Neuron (in vitro differentiated cells): ENCODE data around the gene PCDHB10.
"Not testable (repeated sequence)": the region's sequence is repeated elsewhere in the genome, so short reads cannot be mapped to it uniquely, and the experiment has no call there.

Experiments
- H2AFZ ChIP-seq: one replicate; pipeline ENCODE4 v1.6.1; 2013; ENCODE audit warnings: low read depth, mild to moderate bottlenecking, inconsistent platforms, low read length, moderate library complexity
- H3K27me3 ChIP-seq: one replicate; pipeline ENCODE4 v1.6.1; 2013; ENCODE audit warnings: low read length; ENCODE audit not compliant: insufficient read depth
- H3K36me3 ChIP-seq: one replicate; pipeline ENCODE4 v1.6.1; 2013; ENCODE audit warnings: low read length; ENCODE audit not compliant: insufficient read depth
- H3K4me1 ChIP-seq: one replicate; pipeline ENCODE4 v1.6.1; 2013; ENCODE audit warnings: low read length; ENCODE audit not compliant: insufficient read depth
- H3K4me3 ChIP-seq: 2 replicates; pipeline ENCODE4 v1.5.1; 2013; ENCODE audit warnings: mild to moderate bottlenecking, low read length, moderate library complexity
- H3K9me3 ChIP-seq: one replicate; pipeline ENCODE4 v1.6.1; 2013; ENCODE audit warnings: low read length

The PCDHB10 gene

GRCh38 chr5:141177577-141178191, 14.5 kb upstream of the PCDHB10 start, which contains the start of gene PCDHB8:
Gene PCDHB8 (plus strand): TSS chr5:141177790. CDS start chr5:141178035, 245 bp downstream.
- H2AFZ ChIP-seq, H3K4me3 ChIP-seq, H3K27me3 ChIP-seq, H3K36me3 ChIP-seq, H3K4me1 ChIP-seq: not testable (repeated sequence)
- peaks cover 14% of the 10 kb centered on the region for H3K9me3 ChIP-seq

- H3K4me1 ChIP-seq, result not testable (repeated sequence)
These were observed 12.8 kb upstream of the PCDHB10 start for GRCh38 chr5:141179371-141179770.

GRCh38 chr5:141179876-141180275, 12.3 kb upstream of the PCDHB10 start:
- H3K4me3 ChIP-seq, H2AFZ ChIP-seq, H3K36me3 ChIP-seq, H3K27me3 ChIP-seq, H3K4me1 ChIP-seq: not testable (repeated sequence)
- H3K9me3 ChIP-seq, result peaks cover 12% of the 10 kb centered on the region

More at GRCh38 chr5:141179371-141179770, 12.8 kb upstream of the PCDHB10 start:
- not testable (repeated sequence) for H3K27me3 ChIP-seq, H3K9me3 ChIP-seq, H2AFZ ChIP-seq, H3K4me3 ChIP-seq, H3K36me3 ChIP-seq

- Histone ChIP-seq H3K4me1 (no peaks in the 10 kb centered on the region), H3K27me3 (no peaks in the 10 kb centered on the region), H3K36me3 (no peaks in the 10 kb centered on the region), H3K9me3 (peaks cover 12% of the 10 kb centered on the region), H2AFZ (no peak overlapping the region), H3K4me3 (no peak overlapping the region)
These were observed 11.8 kb upstream of the PCDHB10 start for GRCh38 chr5:141180313-141180712.

GRCh38 chr5:141182248-141182647, 9.9 kb upstream of the PCDHB10 start, which contains the start of gene PCDHB16:
Gene PCDHB16 (plus strand): TSS chr5:141182387. CDS start chr5:141182560, 173 bp downstream.
- Histone ChIP-seq H3K9me3 (peaks cover 13% of the 10 kb centered on the region), H3K27me3 (no peaks in the 10 kb centered on the region), H3K4me3 (peak within 1 kb of the TSS; percentile 44), H3K36me3 (no peaks in the 10 kb centered on the region), H3K4me1 (no peaks in the 10 kb centered on the region), H2AFZ (no peak within 1 kb of the TSS)

- H3K4me3 ChIP-seq, H3K27me3 ChIP-seq, H3K4me1 ChIP-seq, H2AFZ ChIP-seq, H3K36me3 ChIP-seq: not testable (repeated sequence)
- peaks cover 14% of the 10 kb centered on the region for H3K9me3 ChIP-seq
These were observed 7.9 kb upstream of the PCDHB10 start for GRCh38 chr5:141184117-141184855.

GRCh38 chr5:141186897-141187512, 5.1 kb upstream of the PCDHB10 start, which contains the start of gene PCDHB9:
Gene PCDHB9 (plus strand): TSS chr5:141187161. CDS start chr5:141187319, 158 bp downstream.
- Histone ChIP-seq H3K36me3 (no peaks in the 10 kb centered on the region), H2AFZ (no peak within 1 kb of the TSS), H3K4me3 (peak within 1 kb of the TSS; percentile 34), H3K4me1 (no peaks in the 10 kb centered on the region), H3K27me3 (no peaks in the 10 kb centered on the region), H3K9me3 (peaks cover 17% of the 10 kb centered on the region)

GRCh38 chr5:141188682-141189081, 3.5 kb upstream of the PCDHB10 start:
- H3K4me3 ChIP-seq, H3K27me3 ChIP-seq, H3K4me1 ChIP-seq, H2AFZ ChIP-seq, H3K36me3 ChIP-seq: not testable (repeated sequence)
- peaks cover 18% of the 10 kb centered on the region for H3K9me3 ChIP-seq

GRCh38 chr5:141189131-141189530, 3.0 kb upstream of the PCDHB10 start:
- H3K4me3 ChIP-seq, H3K4me1 ChIP-seq, H2AFZ ChIP-seq, H3K36me3 ChIP-seq, H3K27me3 ChIP-seq: not testable (repeated sequence)
- peaks cover 18% of the 10 kb centered on the region for H3K9me3 ChIP-seq

GRCh38 chr5:141194332-141194731, 2.2 kb downstream of the PCDHB10 start:
- not testable (repeated sequence) for H2AFZ ChIP-seq, H3K4me3 ChIP-seq, H3K27me3 ChIP-seq, H3K36me3 ChIP-seq, H3K4me1 ChIP-seq
- peaks cover 20% of the 10 kb centered on the region for H3K9me3 ChIP-seq

GRCh38 chr5:141196363-141196762, 4.2 kb downstream of the PCDHB10 start:
- no peak overlapping the region for H3K4me3 ChIP-seq
- no peak overlapping the region for H2AFZ ChIP-seq
- no peaks in the 10 kb centered on the region for H3K4me1 ChIP-seq
- peaks cover 34% of the 10 kb centered on the region for H3K9me3 ChIP-seq
- peaks cover 3% of the 10 kb centered on the region for H3K36me3 ChIP-seq
- no peaks in the 10 kb centered on the region for H3K27me3 ChIP-seq

- Histone ChIP-seq H2AFZ (peak within 1 kb of the TSS; percentile 3), H3K36me3 (peaks cover 3% of the 10 kb centered on the region), H3K4me1 (no peaks in the 10 kb centered on the region), H3K9me3 (peaks cover 34% of the 10 kb centered on the region), H3K4me3 (peak within 1 kb of the TSS; percentile 39), H3K27me3 (no peaks in the 10 kb centered on the region)
These were observed 7.4 kb downstream of the PCDHB10 start, which contains the start of gene PCDHB11 for GRCh38 chr5:141199359-141200235. Gene PCDHB11 (plus strand): TSS chr5:141199627. CDS start chr5:141199775, 148 bp downstream.
